Parathyroid adenoma (tissue), 2 donors: ENCODE results near the gene NOC3L.

Experiments
- H2AFZ ChIP-seq: fragments of 300-600 bp; sonication (generic); one replicate; pipeline ENCODE4 v1.7.0; 2017; ENCODE audit warnings: antibody characterized with exemption, mild to moderate bottlenecking
- H3K27ac ChIP-seq: fragments of 300-600 bp; sonication (generic); one replicate; pipeline ENCODE4 v1.7.0; 2017
- H3K27me3 ChIP-seq: fragments of 300-600 bp; sonication (generic); one replicate; pipeline ENCODE4 v1.7.0; 2017; ENCODE audit warnings: low read length; ENCODE audit not compliant: control insufficient read depth, insufficient read depth
- H3K36me3 ChIP-seq: fragments of 300-600 bp; sonication (generic); one replicate; pipeline ENCODE4 v1.7.0; 2017; ENCODE audit warnings: low read length; ENCODE audit not compliant: control insufficient read depth, insufficient read depth
- H3K4me1 ChIP-seq: fragments of 300-600 bp; sonication (generic); one replicate; pipeline ENCODE4 v1.7.0; 2017; ENCODE audit warnings: control low read depth
- H3K4me2 ChIP-seq: fragments of 300-600 bp; sonication (generic); one replicate; pipeline ENCODE4 v1.7.0; 2017; ENCODE audit warnings: low read length
- H3K4me3 ChIP-seq: fragments of 300-600 bp; sonication (generic); one replicate; pipeline ENCODE4 v1.7.0; 2017; ENCODE audit warnings: low read depth, low read length
- H3K79me2 ChIP-seq: fragments of 300-600 bp; sonication (generic); one replicate; pipeline ENCODE4 v1.7.0; 2017; ENCODE audit warnings: control low read depth
- H3K9ac ChIP-seq: fragments of 300-600 bp; sonication (generic); one replicate; pipeline ENCODE4 v1.7.0; 2017; ENCODE audit warnings: mild to moderate bottlenecking
- H3K9me3 ChIP-seq: fragments of 300-600 bp; sonication (generic); one replicate; pipeline ENCODE4 v1.7.0; 2017; ENCODE audit warnings: low read length; ENCODE audit not compliant: control insufficient read depth
- CTCF ChIP-seq: fragments of 300-600 bp; sonication (generic); IDR thresholded peaks from one replicate; pipeline ENCODE4 v1.7.0; 2017; ENCODE audit warnings: antibody characterized with exemption, mild to moderate bottlenecking
- donor health status: primary hyperparathyroidism.

The NOC3L gene

GRCh38 chr10:94362360-94363250, at the start of gene NOC3L:
Gene NOC3L (minus strand): TSS chr10:94362939. CDS start chr10:94362838, 101 bp downstream.
- Histone ChIP-seq H3K4me3 (peak within 1 kb of the TSS; percentile 77), H3K36me3 (no peaks in the 10 kb centered on the region), H3K4me2 (peak within 1 kb of the TSS; percentile 94), H2AFZ (peak within 1 kb of the TSS; percentile 75), H3K9me3 (no peaks in the 10 kb centered on the region), H3K27me3 (no peaks in the 10 kb centered on the region), H3K4me1 (peaks cover 5% of the 10 kb centered on the region), H3K79me2 (no peaks in the 10 kb centered on the region), H3K9ac (peak within 1 kb of the TSS; percentile 1), H3K27ac (peak within 1 kb of the TSS; percentile 29)
- peak; percentile 90 for TF ChIP-seq CTCF

GRCh38 chr10:94412449-94412848, 49.7 kb upstream of the NOC3L start:
- H3K9me3 ChIP-seq: peaks cover 3% of the 10 kb centered on the region

GRCh38 chr10:94411304-94411703, 48.6 kb upstream of the NOC3L start:
- no peak for TF ChIP-seq CTCF
- Histone ChIP-seq H3K4me3 (no peak overlapping the region), H3K27me3 (no peaks in the 10 kb centered on the region), H3K4me2 (no peak overlapping the region), H3K9ac (no peak overlapping the region), H3K36me3 (no peaks in the 10 kb centered on the region), H2AFZ (no peak overlapping the region), H3K27ac (no peak overlapping the region), H3K9me3 (peaks cover 3% of the 10 kb centered on the region), H3K4me1 (peaks cover 4% of the 10 kb centered on the region), H3K79me2 (peaks cover 39% of the 10 kb centered on the region)

More at GRCh38 chr10:94412449-94412848, 49.7 kb upstream of the NOC3L start:
- no peak for TF ChIP-seq CTCF
- Histone ChIP-seq H3K79me2 (peaks cover 31% of the 10 kb centered on the region), H2AFZ (no peak overlapping the region), H3K9ac (no peak overlapping the region), H3K4me1 (peaks cover 4% of the 10 kb centered on the region), H3K36me3 (no peaks in the 10 kb centered on the region), H3K27me3 (no peaks in the 10 kb centered on the region), H3K4me3 (no peak overlapping the region), H3K4me2 (no peak overlapping the region), H3K27ac (no peak overlapping the region)

- Histone ChIP-seq H3K4me3 (no peak overlapping the region), H3K9ac (no peak overlapping the region), H3K4me2 (peak overlapping the region; percentile 43), H3K27ac (no peak overlapping the region), H2AFZ (no peak overlapping the region), H3K36me3 (no peaks in the 10 kb centered on the region), H3K27me3 (no peaks in the 10 kb centered on the region), H3K79me2 (peaks cover 52% of the 10 kb centered on the region), H3K4me1 (no peaks in the 10 kb centered on the region), H3K9me3 (no peaks in the 10 kb centered on the region)
- TF ChIP-seq CTCF: no peak
Observed at GRCh38 chr10:94409021-94409657, 46.4 kb upstream of the NOC3L start.
